HUDEP-2 (cell line): ENCODE measurements around the gene TNK1.
A peak's percentile ranks its signal among the peaks of the same experiment; 100 is the strongest.
"Not testable (repeated sequence)": the region's sequence is repeated elsewhere in the genome, so short reads cannot be mapped to it uniquely, and the experiment has no call there.

ENCODE experiments used
- DNase-seq, 76 experiments: peaks; one replicate each; lab custom pipeline; 2025; ENCODE audit not compliant: unreplicated experiment in 76 of 76; lab: John Stamatoyannopoulos, UW

TNK1 gene

DNA sequence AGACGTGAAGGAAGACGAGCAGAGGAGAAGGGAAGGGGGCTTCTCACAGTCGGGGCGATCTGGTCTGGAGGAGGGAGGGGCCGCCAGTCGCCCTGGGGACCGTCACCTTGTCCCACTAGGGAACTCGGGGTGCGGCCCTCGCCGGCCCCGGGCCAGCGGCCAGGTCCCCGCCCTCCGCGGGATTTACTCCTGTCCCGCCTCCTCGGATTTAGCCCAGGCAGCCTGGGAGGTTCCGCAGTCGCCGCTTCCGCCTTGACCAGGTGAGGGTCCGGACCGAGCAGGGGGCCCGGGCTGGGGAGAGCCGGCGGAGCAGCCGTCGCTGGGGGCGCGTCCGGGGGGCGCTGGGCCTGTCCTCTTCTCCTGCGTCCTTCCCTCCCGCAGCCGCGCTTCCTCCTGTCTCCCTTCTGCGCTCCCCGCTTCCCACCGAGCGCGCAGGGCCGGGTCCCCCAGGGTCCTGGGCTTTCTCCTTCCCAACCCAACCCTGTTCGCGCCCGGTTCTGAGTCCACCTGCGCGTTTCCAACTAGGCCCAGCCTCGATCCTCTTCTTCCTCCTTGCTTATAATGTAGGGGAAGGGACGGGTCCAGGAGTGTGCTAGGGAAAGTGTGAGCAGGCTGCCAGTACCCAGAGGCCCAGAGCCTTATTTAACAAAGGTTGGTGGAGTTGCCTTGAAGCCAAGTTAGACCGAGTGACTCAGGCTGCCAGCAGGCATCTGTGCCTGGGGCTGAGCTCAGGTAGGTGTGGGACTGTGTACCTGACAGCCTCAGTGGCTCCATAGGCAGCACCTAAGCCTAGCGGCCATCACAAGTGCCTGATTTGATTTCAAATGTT, at the start of gene TNK1:
Gene TNK1, plus strand, starts transcription at position 235 of the 829 bp plus-strand sequence. CDS start 1,838 bp downstream, outside the sequence.
- no peak for DNase-seq

DNA sequence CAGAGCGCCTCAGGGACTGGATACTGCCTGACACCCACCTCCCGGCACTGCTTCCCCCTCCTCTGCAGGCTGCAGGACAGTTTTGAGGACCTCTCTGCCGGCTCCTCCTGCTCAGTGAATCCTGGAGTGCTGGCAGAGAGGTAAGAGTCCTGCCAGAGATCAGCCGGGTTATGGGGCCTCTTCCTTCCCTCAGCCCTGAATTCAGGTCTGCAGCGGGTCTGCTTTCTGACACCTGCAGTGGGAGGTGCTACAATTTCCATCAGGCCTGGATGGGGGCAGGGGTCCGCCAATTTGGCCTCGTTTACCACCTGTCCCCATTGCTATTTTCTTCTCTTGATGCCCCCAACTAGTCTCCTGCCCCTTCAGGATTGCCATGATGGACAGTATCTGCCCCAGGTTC, 48.8 kb upstream of the TNK1 start:
- no peak for DNase-seq

DNA sequence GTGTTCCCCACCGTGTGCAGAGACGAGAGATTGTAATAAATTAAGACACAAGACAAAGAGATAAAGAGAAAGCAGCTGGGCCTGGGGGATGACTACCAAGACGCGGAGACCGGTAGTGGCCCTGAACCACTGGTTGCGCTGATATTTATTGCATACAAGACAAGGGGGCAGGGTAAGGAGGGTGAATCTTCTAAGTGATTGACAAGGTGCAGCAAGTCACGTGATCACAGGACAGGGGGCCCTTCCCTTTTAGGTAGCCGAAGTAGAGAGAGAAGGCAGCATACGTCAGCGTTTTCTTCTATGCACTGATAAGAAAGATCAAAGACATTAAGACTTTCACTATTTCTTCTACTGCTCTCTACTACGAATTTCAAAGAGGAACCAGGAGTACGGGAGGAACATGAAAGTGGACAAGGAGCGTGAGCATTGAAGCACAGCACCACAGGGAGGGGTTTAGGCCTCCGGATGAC, 48.3 kb upstream of the TNK1 start:
- DNase-seq: not testable (repeated sequence)

DNA sequence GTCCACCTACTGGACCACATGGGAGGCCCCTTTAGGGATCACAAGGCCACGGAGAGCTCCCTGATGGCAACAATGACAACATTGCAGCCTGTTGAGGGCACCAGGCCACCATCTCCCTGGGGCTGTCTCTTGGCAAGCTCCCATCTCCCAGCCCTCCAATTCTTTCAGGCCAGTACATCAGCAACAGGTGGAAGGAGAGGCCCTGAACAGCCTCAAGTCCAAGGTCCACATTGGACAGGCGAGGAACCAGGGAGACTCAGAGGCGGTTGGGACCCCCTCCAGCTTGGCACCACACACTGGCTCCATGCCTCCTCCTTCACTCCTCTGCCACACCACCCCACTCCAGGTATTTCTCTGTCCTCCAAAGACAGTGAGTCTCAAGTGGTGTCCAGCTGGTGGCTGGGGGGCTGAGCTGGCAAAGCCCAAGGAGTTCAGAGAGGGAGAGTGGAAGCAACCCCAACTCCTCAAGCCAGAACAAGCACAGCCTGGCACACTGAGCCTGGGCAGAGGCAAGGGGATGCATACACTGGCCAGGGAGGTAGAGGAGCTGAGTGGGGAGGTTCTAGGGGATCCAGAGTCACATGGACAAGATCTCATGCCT, 45.9 kb upstream of the TNK1 start:
- DNase-seq: no peak

DNA sequence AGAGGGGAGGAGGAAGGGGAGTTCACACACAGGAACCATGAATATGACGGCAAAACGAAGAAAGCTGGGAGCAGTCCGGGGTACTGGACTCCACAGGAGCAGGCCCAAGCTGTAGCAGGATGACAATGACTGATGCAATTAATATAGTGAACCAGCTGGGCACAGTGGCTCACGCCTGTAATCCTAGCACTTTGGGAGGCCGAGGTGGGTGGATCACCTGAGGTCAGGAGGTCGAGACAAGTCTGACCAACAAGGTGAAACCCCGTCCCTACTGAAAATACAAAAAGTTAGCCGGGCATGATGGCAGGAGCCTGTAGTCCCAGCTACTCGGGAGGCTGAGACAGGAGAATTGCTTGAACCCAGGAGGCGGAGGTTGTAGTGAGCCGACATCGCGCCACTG, 45.1 kb upstream of the TNK1 start:
- DNase-seq: not testable (repeated sequence)

DNA sequence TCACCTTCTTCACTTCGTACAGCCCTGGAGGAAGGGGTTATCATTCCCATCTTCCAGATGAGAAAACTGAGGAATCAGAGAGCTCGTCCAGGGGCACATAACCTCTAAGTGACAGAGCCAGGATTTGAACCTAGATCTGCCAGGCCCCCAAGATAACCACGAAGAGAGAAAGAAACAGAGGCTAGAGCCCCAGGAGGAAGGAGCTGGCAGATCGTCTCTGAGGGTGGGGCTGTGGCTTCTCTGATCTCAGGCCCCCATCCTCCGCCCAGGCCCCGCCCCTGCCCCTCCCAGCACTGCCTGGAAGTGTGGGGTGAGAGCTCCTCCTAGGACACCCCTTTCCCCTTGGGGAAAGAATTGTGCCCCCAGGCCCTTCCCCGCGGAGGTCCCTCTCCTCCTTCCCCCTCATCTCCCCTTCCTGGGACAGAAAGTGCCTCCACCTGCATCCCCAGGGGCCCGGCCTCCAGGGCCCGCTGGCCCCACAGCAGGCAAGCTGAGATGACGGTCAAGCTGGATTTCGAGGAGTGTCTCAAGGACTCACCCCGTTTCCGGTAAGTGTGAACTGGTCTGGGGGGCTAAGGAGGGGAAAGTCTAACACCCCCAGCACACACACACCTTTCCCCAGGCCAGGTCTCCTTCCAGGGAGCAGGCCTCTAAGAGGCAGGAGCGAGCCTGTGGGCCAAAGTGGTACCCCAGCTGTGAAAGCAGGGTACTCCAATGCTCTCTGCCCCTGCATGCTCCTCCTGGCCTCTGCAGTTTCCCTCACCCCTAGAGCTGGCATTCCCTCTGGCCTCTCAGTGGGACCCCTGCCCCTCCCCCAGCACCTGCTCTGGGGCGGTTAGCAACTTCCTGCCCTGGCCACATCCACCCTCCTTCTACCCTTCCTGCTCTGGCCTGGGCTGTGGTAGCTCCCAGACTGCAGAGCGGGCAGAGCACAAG, 44.4 kb upstream of the TNK1 start, which contains the start of gene ACAP1:
Gene ACAP1, plus strand, starts transcription at position 290 of the 936 bp plus-strand sequence. Its CDS starts 206 bp downstream, at position 496.
- peak in 59 of 76 experiments; percentile 9 to 83 (median 58) for DNase-seq

DNA sequence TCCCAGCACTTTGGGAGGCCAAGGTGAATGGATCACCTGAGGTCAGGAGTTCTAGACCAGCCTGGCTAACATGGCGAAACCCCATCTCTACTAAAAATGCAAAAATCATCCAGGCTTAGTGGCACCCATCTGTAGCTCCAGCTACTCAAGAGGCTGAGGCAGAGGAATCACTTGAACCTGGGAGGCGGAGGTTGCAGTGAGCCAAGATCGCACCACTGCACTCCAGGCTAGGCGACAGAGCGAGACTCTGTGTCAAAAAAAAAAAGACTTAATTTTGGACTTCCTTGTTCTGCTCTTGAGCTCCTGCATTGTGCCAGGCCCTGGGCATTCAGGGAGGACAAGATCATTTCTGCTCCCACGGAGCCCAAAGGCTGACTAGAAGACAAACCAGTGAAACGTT, 43.3 kb upstream of the TNK1 start:
- not testable (repeated sequence) for DNase-seq

DNA sequence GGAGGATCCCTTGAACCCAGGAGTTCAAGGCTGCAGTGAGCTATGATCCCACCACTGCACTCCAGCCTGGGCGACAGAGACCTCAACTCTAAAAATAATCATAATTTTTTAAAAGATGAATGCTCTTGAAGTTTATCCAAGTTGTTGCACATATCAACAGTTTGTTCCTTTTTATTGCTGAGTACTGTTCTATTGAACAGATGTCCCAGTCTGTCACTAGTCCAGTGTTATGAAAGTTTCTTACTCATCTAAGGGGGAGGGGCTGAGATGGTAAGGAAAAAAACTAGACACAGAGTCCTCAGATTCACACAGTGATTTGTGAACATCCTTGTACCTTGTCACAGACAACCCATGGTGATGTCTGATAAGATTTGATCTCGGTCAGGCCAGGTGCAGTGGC, 40.7 kb upstream of the TNK1 start:
- DNase-seq: no peak

DNA sequence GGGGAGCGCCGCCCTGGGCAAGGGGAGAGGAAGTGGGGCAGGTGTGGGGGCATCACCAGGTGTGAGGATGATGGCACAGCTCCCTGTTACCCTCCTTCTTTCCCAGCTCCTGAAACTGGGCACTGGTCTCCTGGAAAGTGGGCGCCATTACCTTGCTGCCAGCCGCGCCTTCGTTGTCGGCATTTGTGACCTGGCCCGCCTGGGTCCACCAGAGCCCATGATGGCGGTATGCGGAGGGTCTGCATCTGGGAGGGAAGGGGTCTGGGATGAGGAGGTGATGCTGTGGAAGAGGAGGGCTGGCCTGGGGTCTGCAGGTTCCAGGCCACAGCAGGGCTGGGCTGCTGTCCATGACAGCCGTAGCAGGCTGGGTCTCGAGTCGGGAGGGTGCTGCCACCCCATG, 39.0 kb upstream of the TNK1 start:
- no peak for DNase-seq

DNA sequence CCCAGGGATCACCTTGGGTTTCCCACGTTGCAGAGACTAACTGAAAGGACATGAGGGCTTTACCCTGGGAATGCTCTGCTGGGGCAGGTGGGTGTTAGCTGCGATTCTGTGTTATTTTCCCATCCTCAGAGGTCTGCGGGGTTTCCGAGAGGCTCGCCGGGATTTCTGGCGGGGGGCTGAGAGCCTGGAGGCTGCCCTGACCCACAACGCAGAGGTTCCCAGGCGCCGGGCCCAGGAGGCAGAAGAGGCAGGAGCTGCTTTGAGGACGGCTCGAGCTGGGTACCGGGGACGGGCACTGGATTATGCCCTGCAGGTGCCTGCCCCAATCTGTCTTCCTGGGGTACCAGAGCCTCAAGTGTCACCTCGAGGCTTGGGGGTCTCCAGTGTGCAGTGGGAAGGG, 37.6 kb upstream of the TNK1 start:
- DNase-seq: no peak

DNA sequence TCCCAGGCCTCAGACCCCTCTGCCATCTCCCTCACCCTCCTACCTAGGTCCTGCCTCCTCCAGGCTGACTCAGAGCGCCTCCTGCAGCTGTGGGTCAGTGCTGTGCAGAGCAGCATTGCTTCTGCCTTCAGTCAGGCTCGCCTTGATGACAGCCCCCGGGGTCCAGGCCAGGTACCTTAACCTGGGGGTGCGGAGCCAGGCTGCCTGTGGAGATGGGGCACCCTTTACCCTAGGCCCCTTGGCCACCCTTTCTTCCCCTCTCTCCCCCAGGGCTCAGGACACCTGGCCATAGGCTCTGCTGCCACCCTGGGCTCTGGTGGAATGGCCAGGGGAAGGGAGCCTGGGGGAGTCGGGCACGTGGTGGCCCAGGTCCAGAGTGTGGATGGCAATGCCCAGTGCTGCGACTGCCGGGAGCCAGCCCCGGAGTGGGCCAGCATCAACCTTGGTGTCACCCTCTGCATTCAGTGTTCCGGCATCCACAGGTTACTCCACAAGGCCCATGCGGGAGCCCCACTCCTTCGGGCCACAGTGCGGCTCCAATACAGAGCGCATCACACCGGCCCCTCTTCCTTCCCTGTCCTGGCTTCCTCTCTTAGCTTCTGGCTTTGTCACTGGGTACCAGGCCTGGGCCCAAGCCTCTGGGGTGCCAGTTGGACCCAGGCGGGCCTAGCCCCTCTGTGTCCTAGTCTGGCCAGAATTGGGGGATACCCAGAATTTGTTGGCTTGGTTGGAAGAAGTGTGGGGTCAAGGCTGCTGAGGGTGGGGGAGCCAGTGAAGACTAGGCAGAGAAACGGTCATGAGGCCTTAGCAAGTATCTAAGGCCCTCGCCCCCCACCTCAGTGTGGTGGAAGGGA, 33.9 kb upstream of the TNK1 start:
- DNase-seq: no peak

DNA sequence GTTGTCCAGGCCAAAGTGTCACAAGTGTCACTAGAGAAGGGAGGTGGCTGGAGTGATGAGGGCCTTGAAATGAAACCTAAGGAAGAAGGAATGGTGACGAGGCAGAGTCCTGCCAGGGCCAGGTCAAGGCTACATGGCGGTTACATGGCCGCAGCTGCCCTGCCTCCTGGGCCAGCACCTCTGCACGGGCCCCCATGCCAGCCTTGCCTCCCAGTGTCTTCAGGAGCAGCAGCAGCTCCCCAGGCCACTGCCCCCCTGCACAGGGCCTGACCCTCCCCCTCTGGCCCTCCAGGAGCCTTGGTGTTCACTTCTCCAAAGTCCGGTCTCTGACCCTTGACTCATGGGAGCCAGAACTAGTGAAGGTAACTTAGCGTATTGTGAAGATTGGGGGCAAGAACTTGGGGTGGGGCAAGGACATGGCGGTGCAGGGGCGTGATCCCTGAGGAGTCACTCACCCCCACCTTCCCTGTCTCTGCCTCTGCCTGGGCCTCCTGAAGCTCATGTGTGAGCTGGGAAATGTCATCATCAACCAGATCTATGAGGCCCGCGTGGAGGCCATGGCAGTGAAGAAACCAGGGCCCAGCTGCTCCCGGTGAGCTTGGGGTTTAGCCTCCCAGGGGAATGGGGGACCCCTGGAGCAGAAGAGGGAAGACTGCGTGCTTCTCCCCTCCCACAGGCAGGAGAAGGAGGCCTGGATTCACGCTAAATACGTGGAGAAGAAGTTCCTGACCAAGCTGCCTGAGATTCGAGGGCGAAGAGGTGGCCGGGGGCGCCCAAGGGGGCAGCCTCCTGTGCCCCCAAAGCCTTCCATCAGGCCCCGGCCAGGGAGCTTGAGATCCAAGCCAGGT, 33.0 kb upstream of the TNK1 start:
- no peak for DNase-seq

DNA sequence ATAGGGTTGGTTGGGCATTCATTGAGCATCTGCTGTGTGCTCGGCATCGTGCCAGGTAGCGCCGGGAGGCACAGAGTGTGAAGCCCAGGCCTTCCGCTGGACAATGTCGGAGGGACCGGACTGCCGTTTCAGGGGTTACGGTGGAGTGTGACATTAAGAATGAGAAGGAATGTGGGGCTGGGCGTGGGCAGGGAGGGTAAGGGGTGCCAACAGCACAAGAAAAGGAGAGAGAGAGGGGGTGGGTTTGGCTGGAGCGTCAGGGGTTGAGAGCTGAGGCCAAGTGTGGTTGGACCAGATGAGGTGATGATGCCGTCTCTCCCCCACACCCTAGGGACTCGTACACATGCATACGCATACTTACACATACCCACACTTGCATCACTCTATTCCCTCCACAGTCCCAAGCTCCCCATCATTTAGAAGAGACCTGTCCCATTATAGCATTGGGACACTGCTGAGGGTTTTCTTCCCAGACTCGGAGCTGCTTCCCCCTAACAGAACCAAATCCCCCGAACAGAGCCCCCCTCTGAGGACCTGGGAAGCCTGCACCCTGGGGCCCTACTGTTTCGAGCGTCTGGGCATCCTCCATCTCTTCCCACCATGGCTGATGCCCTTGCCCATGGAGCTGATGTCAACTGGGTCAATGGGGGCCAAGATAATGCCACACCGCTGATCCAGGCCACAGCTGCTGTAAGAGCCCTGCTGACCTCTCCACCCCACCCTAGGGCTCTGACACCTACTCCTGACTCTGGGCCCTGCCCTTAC, 32.2 kb upstream of the TNK1 start:
- DNase-seq: no peak

DNA sequence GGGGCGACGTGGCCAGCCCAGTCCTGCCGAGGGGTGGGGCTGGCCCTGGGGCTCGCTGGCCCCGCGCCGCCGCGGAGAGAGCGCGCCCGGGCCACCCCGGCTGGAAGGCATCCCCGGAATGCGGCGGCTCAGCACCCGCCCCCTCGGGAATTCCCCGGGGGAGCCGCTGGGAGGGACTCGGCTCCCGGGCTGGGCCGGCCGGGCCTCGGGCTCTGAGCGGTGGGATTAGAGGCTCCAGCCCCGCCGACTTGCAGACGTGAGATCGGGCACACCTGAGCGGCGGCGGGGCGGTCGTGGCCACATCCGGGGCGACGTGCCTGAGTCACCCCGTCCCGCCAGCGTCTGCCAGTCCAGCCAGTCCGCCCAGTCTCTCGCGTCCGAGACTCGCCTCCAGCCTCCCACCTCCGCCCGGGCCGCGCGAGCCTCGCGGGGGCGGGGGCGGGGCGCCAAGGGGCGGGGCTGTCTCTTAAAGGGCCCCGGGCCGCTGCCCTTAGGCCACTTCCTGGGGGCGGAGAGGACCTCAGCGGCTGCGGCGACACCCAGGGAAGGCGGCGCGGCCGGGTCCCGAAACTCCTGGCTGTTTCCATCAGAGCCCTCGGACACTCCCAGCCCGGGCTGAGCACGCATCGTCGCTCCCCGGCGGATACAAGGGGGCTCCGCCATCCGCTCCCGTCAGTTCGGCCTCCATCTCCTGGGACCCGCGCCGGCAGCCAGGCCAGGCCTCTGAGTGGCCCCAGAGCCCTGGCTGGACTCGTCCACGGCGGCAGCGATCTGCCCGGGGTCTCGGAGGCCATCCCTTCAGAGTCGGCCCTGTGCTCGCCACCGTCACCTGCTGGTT, 29.0 kb upstream of the TNK1 start, which contains the start of gene KCTD11:
Gene KCTD11, plus strand, starts transcription at position 498 of the 838 bp plus-strand sequence.
- peak in 64 of 76 experiments; percentile 22 to 91 (median 75) for DNase-seq

DNA sequence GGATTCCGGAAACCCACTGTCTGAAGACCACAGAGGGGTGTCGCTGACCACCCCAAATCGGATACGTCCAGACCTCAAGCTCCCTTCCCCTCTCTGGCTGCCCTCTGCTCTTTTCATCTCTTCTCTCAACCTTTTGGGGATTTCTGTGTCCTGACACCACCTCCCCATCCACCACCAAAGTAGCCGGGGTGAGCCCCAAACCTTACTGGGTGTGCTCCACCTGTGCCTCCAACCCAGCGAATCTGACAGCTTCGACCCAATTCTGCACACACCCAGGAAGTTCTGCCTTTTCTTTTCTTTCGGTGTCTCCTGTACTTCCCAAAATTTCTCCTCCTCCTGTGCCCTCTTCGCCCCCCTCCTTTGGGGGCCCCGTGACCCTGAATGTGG, 28.4 kb upstream of the TNK1 start:
- no peak for DNase-seq

DNA sequence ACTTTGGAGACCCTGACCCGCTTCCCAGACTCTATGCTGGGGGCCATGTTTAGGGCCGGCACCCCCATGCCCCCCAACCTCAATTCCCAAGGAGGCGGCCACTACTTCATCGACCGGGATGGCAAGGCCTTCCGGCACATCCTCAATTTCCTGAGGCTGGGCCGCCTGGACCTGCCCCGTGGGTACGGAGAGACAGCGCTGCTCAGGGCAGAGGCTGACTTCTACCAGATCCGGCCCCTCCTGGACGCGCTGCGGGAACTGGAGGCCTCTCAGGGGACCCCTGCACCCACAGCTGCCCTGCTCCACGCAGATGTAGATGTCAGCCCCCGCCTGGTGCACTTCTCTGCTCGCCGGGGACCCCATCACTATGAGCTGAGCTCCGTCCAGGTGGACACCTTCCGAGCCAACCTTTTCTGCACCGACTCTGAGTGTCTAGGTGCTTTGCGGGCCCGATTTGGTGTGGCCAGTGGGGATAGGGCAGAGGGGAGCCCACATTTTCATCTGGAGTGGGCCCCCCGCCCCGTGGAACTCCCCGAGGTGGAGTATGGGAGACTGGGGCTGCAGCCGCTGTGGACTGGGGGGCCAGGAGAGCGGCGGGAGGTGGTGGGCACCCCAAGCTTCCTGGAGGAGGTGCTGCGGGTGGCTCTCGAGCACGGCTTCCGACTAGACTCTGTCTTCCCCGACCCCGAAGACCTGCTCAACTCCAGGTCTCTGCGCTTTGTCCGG, 27.8 kb upstream of the TNK1 start:
- DNase-seq: no peak
